Stimulated activated CD8-positive, alpha-beta memory T cell treated with anti-CD3 and anti-CD28 coated beads, Interleukin-12 subunit alpha, Interleukin-12 subunit beta, amount 100 ng/mL, for 1 hour (primary cell): Measurements from ENCODE around the gene TNS4.

ENCODE experiments used
- DNase-seq: peaks from one replicate; pipeline ENCODE4 v3.0.0-alpha.2; 2020; ENCODE audit warnings: low read depth

The TNS4 gene

DNA sequence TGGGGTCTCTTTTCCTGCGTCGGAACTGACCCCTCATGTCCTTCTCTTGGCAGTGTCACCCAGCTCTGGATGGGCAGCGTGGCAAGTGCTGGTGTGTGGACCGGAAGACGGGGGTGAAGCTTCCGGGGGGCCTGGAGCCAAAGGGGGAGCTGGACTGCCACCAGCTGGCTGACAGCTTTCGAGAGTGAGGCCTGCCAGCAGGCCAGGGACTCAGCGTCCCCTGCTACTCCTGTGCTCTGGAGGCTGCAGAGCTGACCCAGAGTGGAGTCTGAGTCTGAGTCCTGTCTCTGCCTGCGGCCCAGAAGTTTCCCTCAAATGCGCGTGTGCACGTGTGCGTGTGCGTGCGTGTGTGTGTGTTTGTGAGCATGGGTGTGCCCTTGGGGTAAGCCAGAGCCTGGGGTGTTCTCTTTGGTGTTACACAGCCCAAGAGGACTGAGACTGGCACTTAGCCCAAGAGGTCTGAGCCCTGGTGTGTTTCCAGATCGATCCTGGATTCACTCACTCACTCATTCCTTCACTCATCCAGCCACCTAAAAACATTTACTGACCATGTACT is 44.9 kb downstream of the TNS4 start:
- no peak for DNase-seq

DNA sequence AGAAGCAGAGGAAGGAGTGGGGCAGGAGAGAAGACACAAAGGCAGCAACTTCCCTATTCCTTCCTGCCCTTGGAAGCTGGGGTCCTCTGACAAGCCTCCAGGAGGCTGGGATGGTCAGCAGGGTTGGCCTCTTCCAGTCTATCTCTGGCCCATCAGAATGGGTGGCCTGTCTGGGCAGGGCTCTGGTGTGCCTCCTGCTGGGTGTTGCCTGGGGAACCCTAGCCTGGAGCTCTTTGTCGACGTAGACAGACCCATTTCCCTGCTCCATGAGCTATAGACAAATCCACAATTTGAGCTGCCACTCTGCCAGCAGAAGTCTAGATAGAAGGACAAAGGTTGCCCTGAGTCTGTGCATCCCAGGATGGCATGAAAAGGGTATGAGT is 46.8 kb downstream of the TNS4 start:
- DNase-seq, result no peak

DNA sequence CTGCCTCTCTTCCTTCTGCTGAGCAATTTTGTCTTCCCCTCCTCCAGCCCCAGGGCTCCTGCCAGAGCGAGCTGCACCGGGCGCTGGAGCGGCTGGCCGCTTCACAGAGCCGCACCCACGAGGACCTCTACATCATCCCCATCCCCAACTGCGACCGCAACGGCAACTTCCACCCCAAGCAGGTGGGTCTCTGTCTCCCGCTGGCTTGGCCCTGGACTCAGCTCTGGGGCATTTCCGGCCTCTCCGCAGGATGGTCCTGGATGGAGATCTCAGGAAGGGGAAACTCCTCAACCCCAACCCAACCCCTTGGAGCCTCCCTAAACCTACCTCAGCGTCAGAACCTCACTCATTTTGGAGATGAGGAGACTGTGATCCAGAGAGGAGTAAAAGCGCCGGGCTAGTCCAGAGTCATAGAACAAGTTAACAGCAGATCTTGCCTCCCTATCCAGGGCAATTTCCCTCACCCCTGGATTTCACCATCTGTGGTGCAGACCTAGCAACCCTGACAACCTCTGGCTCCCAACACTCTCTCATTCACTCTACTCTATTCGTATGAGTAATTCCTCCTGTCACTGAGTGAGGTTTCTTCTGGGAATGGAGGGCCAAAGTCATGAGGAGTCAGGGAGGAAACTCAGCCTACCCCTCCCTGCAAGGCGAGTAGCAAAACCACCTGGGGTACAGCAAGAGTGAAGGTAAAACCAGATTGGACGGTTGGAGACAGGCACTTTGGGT is 47.4 kb downstream of the TNS4 start:
- no peak for DNase-seq

DNA sequence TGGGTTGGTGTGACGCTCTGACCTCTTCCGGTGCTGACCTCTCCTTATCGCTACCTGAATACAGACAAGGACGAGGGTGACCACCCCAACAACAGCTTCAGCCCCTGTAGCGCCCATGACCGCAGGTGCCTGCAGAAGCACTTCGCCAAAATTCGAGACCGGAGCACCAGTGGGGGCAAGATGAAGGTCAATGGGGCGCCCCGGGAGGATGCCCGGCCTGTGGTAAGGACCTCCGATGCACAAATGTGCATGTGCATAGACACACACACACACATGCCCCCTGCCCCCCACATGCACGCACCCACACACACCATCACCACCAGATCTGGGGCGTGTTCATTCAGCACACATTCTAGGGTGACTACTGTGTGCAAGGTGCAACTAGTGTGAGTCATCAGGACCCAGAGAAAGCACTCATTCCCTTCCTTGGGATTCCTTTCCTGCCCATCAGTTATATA is 48.5 kb downstream of the TNS4 start:
- no peak for DNase-seq

DNA sequence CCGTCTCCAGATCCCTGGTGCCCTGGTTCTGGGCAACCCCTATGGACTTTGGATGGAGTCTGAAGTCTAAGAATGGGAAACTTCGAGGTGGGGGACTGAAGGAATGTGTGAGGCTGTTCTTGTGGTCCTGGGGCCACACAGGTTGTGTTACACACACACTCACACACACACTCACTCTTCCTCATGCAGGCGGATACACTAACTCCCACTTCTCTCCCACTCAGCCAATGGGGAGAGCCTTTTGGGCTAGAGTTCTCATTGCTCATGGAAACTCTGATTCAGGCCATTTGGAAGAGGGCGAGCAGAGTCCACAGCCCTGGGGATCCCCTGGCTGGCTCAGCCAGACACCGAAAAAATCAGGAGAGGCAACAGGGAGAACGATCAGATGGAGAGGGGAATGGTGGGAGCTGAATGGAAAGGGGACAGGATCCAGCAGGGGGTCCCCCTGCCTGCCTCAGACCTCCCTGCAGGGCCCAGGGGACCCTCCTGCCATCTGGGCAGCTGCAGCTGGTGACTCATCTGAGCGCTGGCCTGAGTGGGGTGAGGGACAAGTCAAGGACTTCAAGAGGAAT is 49.1 kb downstream of the TNS4 start:
- no peak for DNase-seq

DNA sequence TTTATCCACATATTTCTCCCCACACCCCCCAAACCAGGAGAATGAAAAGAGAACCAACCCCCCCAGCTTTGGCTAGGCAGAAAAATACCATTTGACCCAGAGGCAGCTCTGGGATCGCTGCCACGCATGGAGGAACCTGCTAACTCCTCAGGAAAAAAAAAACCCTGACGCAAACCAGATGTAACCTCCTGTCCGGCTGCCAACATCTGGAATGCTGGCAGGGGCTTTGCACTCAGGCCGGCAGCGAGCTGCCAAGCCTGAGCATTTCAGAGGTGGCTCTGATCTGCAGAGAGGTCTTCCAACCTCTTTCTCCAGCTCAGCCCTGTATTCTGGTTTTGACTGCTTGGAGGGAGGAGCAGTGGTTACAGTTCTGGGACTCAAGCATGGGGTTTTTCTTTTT is 50.0 kb downstream of the TNS4 start:
- no peak for DNase-seq

DNA sequence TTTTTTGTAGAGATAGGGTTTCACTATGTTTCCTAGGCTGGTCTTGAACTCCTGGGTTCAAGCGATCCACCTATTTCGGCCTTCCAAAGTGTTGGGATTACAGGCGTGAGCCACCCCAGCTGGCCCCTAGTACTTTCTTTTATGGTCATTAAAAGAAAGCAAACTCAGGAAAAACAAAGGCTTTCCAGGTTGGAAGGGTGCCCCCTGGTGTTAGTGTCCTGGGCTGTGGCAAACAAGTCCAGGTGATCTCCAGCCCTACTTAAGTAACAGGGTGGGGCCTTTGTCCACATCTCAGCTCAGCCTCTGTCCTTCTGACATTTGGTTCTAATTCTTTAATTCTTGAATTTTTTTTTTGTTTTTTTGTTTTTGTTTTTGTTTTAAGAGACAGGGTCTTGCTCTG is 51.2 kb downstream of the TNS4 start:
- no peak for DNase-seq

DNA sequence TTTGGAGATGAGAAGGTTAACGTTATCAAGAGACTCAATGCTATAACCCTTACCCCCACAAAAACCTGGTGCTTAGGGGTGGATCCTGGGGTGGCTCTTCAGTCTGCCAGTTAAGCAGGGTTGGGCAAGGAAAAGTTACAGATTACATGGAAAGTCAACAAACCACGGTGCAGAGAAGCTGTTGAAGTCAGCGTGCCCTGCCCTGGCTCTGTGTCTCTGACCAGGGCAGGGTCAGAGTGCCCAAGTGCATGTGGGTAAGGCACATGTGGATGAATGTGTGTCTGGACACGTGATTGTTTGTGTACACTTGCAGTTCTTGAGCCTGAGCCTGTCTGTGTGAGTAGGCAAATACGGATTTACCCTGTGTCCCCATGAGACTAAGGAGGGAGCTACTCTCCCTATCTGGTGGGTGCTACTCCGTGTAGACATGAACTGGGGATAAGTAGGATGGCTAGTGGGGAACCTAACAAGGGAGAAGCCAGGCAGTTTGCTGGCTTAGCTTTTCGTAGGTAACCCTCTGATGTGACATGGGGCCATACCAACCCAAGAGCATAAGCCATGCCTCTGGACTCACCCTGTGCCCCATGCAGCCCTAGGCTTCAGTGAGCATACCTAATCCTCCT is 52.7 kb downstream of the TNS4 start:
- no peak for DNase-seq

DNA sequence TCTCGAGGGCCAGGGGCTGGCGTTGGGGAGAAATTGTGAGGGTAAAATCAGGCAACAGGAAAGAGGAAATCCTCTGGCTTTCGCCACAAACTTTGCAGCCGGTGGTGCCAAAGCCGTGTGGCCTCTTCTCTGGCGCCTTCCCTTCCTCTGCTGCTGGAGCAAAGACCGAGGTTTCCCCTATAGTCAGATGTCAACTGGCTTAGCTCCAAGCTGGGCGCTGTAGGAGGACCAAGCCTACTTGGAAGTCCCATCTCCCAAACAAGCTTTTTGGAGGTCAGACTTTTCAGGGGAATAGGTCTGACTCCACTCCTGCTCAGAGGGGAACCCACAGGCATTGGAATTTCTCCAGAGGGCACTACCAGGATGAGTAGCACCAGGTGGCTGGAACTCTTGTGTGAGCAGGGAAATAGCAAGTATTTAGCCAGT is 53.2 kb downstream of the TNS4 start:
- DNase-seq, result no peak

DNA sequence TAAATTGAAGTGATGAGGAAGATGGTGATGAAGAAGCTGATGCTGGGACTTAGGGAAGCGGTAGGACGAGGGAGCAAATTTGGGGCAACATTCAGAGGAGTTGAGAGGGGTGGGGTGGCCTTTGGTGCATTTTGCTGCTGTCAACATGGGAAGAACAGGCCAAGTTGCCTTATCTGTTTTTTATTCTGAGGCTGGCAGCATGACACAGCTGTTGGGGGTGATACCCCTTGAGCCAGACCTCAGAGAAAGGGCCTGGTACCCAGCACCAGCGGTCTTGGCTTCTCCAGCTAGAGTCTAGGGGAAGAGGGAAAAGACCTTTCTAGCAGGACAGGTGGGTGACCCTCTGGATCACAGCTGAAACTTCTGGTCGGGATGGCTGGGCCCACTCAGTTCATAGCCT is 53.6 kb downstream of the TNS4 start:
- no peak for DNase-seq

DNA sequence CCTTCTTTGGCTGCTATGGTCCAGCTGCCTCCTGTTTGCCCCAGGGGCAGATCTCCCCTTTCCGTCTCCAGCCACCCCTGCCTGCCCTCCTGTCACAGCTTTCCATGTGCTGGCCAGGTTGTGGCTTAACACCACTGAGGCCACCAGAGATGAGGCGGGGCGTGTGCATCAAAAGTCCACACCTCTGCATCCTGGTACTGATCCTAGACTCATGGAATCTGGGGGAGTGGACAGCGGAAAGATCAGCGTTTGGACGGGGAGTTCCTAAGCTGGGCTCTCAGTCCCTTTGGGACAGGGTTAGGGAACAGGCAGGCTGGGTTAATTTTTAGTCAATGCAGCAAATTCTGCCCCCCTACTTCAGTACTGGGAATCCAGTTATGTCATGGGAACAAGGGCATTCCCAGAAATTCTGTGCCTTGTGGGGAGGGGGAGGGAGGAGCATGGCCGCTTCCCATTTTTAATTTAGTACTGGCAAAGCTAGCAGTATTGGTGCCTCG is 54.2 kb downstream of the TNS4 start:
- DNase-seq, result no peak

DNA sequence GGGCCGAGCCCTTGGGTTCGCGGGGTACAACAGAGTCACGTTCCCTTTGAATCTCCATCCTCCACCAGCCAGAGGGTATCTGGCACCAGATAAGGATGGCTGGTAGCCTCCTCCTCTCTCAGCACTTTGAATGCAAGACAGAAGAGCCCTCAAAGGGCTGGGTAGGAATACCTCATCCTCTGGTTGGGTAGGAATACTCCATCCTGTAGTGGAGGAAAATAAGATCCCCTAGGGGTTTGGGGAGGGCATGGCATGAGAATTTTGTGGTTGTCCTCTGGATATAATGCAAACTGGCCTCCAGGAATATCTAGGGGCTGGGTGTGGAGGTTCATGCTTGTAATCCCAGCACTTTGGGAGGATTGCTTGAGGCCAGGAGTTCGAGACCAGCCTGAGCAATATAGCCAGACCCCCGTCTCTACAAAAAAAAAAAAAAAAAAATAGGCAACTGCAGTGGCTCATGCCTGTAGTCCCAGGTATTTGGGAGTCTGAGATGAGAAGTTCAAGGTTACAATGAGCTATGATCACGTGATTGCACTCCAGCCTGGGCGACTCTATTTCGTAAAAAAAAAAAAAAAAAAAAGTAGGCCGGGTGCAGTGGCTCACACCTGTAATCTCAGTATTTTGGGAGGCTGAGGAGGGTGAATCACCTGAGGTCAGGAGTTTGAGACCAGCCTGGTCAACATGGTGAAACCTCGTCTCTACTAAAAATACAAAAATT is 55.5 kb downstream of the TNS4 start:
- DNase-seq, result no peak

DNA sequence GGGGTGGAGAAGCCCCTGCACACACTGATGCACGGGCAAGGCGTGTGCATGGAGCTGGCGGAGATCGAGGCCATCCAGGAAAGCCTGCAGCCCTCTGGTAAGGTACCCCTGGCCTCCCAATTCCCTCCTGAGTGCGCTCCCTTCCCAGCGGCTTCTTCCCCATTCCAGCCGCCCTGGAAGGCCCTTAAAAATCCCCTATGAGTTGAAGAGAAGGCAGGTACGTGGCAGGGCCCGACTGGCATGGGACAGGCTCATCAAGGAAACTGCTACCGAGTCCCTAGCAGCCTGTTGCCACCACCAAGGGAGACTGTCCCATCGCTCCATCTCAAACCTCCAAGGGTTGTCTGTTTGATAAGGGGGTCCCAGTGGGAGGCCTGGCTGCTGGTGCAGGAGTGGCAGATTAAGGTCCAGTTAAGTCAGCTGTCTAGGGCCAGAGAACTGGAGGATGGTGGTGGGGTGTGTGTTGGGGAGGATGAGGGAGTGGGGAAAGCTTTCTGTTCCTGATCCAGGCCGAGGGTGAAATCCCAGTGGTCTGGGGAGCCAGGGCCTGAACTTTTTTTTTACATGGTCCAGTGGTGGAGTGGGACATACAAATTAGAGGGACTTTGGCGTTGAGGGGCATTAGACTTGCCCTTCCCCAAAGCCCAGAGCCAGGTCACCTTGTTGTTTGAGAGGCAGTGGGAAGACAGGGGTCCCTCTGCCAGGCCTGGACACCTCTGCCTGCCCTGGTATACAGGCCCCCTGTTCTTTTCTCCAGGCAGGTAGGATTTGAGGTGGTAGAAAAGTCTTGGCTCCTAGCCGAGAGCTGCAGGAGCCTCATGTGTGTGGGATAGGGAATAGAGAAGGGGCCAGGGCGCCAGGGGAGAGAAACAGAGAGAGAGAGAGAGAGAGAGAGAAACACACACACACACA is 57.2 kb downstream of the TNS4 start:
- no peak for DNase-seq

DNA sequence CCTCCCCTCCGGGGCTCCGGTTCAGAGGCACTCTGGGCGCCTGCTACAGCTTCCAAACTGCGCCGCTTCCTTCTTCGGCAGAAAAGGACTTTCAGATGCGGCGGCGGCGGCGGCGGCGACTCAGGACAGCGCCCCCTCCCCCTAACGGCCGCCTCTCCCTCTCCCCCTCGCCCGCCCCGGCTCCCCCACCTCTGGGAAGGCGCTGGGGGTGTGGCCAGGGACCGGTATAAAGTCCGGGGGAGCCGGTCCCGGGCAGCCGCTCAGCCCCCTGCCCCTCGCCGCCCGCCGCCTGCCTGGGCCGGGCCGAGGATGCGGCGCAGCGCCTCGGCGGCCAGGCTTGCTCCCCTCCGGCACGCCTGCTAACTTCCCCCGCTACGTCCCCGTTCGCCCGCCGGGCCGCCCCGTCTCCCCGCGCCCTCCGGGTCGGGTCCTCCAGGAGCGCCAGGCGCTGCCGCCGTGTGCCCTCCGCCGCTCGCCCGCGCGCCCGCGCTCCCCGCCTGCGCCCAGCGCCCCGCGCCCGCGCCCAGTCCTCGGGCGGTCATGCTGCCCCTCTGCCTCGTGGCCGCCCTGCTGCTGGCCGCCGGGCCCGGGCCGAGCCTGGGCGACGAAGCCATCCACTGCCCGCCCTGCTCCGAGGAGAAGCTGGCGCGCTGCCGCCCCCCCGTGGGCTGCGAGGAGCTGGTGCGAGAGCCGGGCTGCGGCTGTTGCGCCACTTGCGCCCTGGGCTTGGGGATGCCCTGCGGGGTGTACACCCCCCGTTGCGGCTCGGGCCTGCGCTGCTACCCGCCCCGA is 58.0 kb downstream of the TNS4 start, which contains the start of gene IGFBP4:
Gene IGFBP4 (plus strand): TSS at position 255 of the 792 bp plus-strand sequence. CDS start 286 bp downstream, at position 541.
- peak; percentile 57 for DNase-seq

DNA sequence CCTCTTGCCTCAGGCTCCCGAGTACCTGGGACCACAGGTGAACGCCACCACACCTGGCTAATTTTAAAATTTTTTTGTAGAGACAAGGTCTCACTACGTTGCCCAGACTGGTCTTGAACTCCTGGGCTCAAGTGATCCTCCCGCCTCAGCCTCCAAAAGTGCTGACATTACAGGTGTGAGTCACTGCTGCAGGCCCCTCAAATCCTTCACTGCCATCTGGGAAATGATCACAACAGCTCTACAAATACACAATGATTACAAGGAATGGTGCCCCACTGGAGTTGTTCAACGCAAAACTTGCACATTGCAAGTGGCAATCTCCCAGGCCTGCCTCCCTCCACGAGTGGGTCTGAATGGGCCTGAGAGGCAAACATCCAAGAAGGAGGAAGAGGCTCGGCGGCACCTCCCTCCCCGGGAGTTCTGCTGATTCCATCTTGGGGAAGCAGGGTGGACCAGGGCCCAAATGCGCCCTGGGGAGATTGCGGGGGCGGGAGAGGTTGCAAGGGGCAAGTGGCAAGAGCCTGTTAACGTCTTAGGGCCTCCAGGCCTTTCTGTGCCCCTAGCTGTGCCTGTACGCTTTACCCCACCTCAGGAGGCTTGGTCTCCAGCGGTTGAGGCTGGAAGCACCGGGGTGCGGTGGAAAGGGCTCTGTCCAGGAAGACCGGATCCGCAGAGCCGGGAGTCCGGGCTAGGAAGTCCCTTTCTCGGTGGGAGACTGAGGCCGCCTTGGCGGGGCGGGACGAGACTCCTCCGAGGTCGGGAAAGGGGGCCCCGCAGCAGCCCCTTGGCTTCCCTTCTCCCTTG is 58.8 kb downstream of the TNS4 start:
- DNase-seq, result no peak

DNA sequence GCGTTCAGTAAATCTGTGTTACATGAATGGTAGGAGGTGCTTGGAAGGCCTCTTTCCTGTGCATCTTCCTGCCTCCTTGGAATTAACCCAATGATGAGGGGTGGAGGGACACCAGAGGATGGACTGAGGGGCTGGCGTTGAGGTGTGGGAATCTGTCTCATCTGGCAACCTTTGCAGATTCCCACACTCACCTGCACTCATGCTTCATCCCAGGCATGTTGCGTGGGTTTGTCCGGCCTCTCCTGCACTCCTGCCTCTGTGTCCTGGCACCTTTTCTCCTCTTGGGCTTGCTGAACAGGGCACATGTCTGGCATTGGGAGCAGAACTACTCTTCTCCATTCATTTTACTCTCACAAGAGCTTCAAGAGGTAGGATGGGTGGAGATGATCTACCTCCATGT is 61.3 kb downstream of the TNS4 start:
- DNase-seq, result no peak

DNA sequence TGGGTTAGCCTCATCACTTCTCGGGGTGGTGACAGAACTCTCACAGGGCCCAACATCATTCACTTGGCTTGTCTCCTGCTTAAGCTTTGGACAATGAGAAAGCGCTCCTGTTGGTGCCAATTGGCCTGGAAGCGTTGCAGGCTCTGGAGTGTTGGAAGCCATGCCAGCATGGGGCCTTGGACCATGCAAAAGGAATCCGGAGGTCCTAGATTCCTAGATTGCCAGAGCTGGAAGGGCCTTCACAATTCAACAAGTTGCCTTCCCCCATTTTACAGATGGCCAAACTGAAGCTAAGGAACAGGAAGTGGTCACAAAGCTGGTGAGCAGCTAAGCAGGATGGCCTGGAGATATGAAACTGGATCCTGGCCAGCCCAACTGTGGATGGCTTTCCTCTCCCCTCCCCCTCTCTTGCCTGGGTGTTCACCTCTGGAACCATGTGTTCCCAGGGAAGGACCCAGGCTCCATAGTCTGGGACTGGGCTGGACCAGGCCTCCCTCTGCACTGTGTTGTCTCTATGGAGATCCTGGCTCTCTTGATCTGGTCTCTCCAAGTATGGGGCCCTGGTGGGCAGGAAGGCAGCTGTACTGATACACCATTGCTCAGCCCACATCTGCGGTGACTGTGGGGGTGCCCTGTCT is 64.2 kb downstream of the TNS4 start:
- no peak for DNase-seq

DNA sequence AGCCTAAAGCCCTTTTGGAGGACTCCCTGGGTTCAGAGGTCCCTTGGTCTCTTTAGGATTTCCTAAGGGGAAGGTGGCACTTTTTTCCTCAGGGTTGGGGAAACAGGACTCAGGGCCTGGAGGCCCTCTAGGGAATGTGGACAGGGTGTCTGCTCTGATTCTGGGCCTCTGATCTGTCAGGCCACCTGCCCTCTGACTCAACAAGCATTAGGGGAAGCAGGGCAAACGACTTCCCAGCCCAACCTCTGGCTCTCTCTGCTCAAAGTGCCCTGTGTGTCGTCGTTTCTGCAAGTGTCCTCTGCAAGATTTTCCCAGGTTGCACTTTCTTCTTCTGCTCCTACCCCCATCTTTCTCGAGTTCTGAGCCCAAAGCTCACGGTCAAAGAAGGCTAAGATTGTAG is 64.8 kb downstream of the TNS4 start:
- no peak for DNase-seq
